Keratinocyte (primary cell): Measurements from ENCODE around the gene SDCCAG8. TPM values are rescaled to one million over a fixed set of nuclear protein-coding genes. Genes with fewer than 3 reads are reported as not detected.

Experiments used
- DNase-seq: peaks from one replicate; pipeline ENCODE4 v3.0.0-alpha.2; 2011; ENCODE audit warnings: low read depth, missing footprints, low spot score
- FAIRE-seq: peaks from 2 replicates; lab custom pipeline; 2011; peaks lifted over from hg19 to GRCh38; lab: Jason Lieb, UNC
- H2AFZ ChIP-seq: 2 replicates; pipeline ENCODE4 v1.6.0; 2012; ENCODE audit warnings: low read length, control low read depth, inconsistent platforms; ENCODE audit not compliant: control insufficient read depth
- H3K27ac ChIP-seq: 2 replicates; pipeline ENCODE4 v1.5.1; 2011; ENCODE audit warnings: low read length; ENCODE audit not compliant: control insufficient read depth, insufficient read depth
- H3K27me3 ChIP-seq: 3 replicates; pipeline ENCODE4 v1.6.0; 2011; ENCODE audit warnings: low read length; ENCODE audit not compliant: control insufficient read depth, insufficient read depth; ENCODE audit errors: extremely low read depth
- H3K36me3 ChIP-seq, 2 experiments: 2 replicates in 1 of 2; 3 replicates in 1 of 2; pipeline ENCODE4 v1.5.1; 2011; ENCODE audit warnings: low read length in 2 of 2, mild to moderate bottlenecking in 1 of 2; ENCODE audit not compliant: control insufficient read depth in 2 of 2, insufficient read depth in 2 of 2; ENCODE audit errors: extremely low read depth in 1 of 2
- H3K4me1 ChIP-seq: 3 replicates; pipeline ENCODE4 v1.5.1; 2011; ENCODE audit warnings: low read length; ENCODE audit not compliant: control insufficient read depth, insufficient read depth; ENCODE audit errors: extremely low read depth
- H3K4me2 ChIP-seq: 3 replicates; pipeline ENCODE4 v1.6.0; 2011; ENCODE audit warnings: low read depth, low read length; ENCODE audit not compliant: control insufficient read depth, insufficient read depth; ENCODE audit errors: extremely low read depth
- H3K4me3 ChIP-seq, 3 experiments: fragments of 200-600 bp in 1 of 3; sonication (generic) in 1 of 3; 2 replicates in 2 of 3; 3 replicates in 1 of 3; pipeline ENCODE4 v1.5.1; 2011 to 2016; ENCODE audit warnings: low read length in 3 of 3, mild to moderate bottlenecking in 3 of 3, control low read depth in 2 of 3, inconsistent platforms in 1 of 3, low read depth in 1 of 3, mixed read lengths in 1 of 3, mixed run types in 1 of 3, moderate library complexity in 1 of 3; ENCODE audit not compliant: control insufficient read depth in 2 of 3, insufficient read depth in 2 of 3; ENCODE audit errors: extremely low read depth in 1 of 3
- H3K79me2 ChIP-seq: 2 replicates; pipeline ENCODE4 v1.6.0; 2012; ENCODE audit warnings: low read length; ENCODE audit not compliant: control insufficient read depth, insufficient read depth
- H3K9ac ChIP-seq: 3 replicates; pipeline ENCODE4 v1.6.0; 2011; ENCODE audit warnings: low read length; ENCODE audit not compliant: control insufficient read depth, insufficient read depth; ENCODE audit errors: extremely low read depth
- H3K9me1 ChIP-seq: 3 replicates; pipeline ENCODE4 v1.6.0; 2011; ENCODE audit warnings: low read length; ENCODE audit not compliant: control insufficient read depth, insufficient read depth; ENCODE audit errors: extremely low read depth
- H3K9me3 ChIP-seq: 2 replicates; pipeline ENCODE4 v1.5.1; 2012; ENCODE audit warnings: low read depth, low read length; ENCODE audit not compliant: control insufficient read depth
- H4K20me1 ChIP-seq: 3 replicates; pipeline ENCODE4 v1.6.0; 2011; ENCODE audit warnings: low read length; ENCODE audit not compliant: control insufficient read depth, insufficient read depth; ENCODE audit errors: extremely low read depth
- CTCF ChIP-seq, 3 experiments: IDR thresholded peaks in 1 of 3; conservative IDR thresholded peaks in 1 of 3; optimal IDR thresholded peaks in 1 of 3; 2 replicates in 2 of 3; 3 replicates in 1 of 3; pipeline versions ENCODE3 to v1.5.1; 2011; ENCODE audit warnings: low read length in 3 of 3, mild to moderate bottlenecking in 3 of 3, moderate library complexity in 2 of 3, control low read depth in 1 of 3, inconsistent platforms in 1 of 3; ENCODE audit not compliant: insufficient read depth in 2 of 3; ENCODE audit errors: extremely low read depth in 1 of 3
- EZH2 ChIP-seq: IDR thresholded peaks from one replicate; pipeline ENCODE4 v1.6.1; 2012; ENCODE audit warnings: inconsistent platforms, mild to moderate bottlenecking, low read length, moderate library complexity
- dilution Hi-C: fragments of 300-500 bp; cut with MboI; formaldehyde crosslinking; loops from one replicate; pipeline ENCODE4 v1.7.0; 2020; ENCODE audit warnings: low sequenced_read_pairs; ENCODE audit not compliant: extremely low pct_ligation_motif_present
- polyA plus RNA-seq, 5 experiments: library from polyadenylated mRNA; depleted of rRNA in 3 of 5; stranded (reverse) in 3 of 5; stranded (forward) in 1 of 5; unstranded in 1 of 5; fragments of >200 nt; gene quantifications; 1 replicate in 1 of 5; 2 replicates in 3 of 5; 3 replicates in 1 of 5; pipeline versions ENCODE4 v1.2.1 to v1.2.3, GENCODE V29; 2011 to 2012; ENCODE audit warnings: missing spikeins in 2 of 5, low read depth in 1 of 5, low replicate concordance in 1 of 5

The SDCCAG8 gene
- polyA plus RNA-seq, 1 donor (not counting 4 experiments of a cell fraction or from before 2014, with no cell fraction given) = 61.6 TPM

DNA sequence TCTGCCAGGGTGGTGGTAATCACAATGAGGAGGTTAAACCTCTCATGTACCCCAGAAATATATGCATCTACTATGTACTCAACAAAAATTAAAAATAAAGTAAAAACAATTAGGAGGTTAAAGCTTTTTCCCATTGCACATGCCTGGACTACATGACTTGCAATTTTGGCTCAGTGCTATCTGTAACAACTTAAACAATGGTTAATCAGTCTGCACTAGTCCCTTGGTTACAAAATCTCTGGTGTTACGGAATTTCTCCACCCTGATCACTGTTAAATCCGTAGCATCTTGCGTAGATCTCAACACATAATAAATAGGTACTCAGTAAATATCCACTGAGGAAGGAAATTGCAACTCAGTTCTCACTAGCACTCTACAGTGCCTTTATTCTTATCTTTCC, 66.5 kb downstream of the SDCCAG8 start:
- no peak for TF ChIP-seq EZH2
- no peak for TF ChIP-seq CTCF (optimal IDR thresholded peaks at IDR 0.05 in 1 of 3, IDR thresholded peaks at IDR 0.05 in 1 of 3, conservative IDR thresholded peaks at IDR 0.05 in 1 of 3; ENCODE audit: extremely low read depth in 1 of 3, insufficient read depth in 2 of 3, low read length in 3 of 3)
- no peak overlapping the region for H3K9ac ChIP-seq
- H3K79me2 ChIP-seq = no peaks in the 10 kb centered on the region
- no peaks in the 10 kb centered on the region for H3K27me3 ChIP-seq
- FAIRE-seq = no peak
- H3K4me1 ChIP-seq = no peaks in the 10 kb centered on the region
- H3K9me3 ChIP-seq = no peaks in the 10 kb centered on the region
- H2AFZ ChIP-seq = no peak overlapping the region
- no peaks in the 10 kb centered on the region for H4K20me1 ChIP-seq
- dilution Hi-C loops = no loop called here
- H3K36me3 ChIP-seq = peaks cover 2 to 9% of the 10 kb centered on the region in 2 experiments
- DNase-seq = no peak
- H3K27ac ChIP-seq = no peak overlapping the region
- H3K9me1 ChIP-seq = no peaks in the 10 kb centered on the region
- H3K4me3 ChIP-seq = no peak overlapping the region
- H3K4me2 ChIP-seq = no peak overlapping the region

GRCh38 chr1:243323491-243323890, 67.7 kb downstream of the SDCCAG8 start:
- Histone ChIP-seq H3K27me3 (no peaks in the 10 kb centered on the region), H3K79me2 (no peaks in the 10 kb centered on the region), H3K4me1 (no peaks in the 10 kb centered on the region), H4K20me1 (no peaks in the 10 kb centered on the region), H3K9me3 (no peaks in the 10 kb centered on the region), H2AFZ (no peak overlapping the region), H3K9ac (no peak overlapping the region), H3K9me1 (no peaks in the 10 kb centered on the region), H3K27ac (no peak overlapping the region), H3K36me3 (peaks cover 1 to 7% of the 10 kb centered on the region in 2 experiments), H3K4me2 (no peak overlapping the region), H3K4me3 (no peak overlapping the region)
- FAIRE-seq (no peak), DNase-seq (no peak)
- no peak for TF ChIP-seq EZH2
- no peak for TF ChIP-seq CTCF (optimal IDR thresholded peaks at IDR 0.05 in 1 of 3, IDR thresholded peaks at IDR 0.05 in 1 of 3, conservative IDR thresholded peaks at IDR 0.05 in 1 of 3; ENCODE audit: extremely low read depth in 1 of 3, insufficient read depth in 2 of 3, low read length in 3 of 3)
- dilution Hi-C loops = no loop called here
